ENCODE data around the gene ARHGEF10L.
A peak's percentile ranks its signal among the peaks of the same experiment; 100 is the strongest.

ARHGEF10L gene

GRCh38 chr1:17725811-17726582 is 186.5 kb downstream of the ARHGEF10L start:
- POLR2A ChIA-PET (ENCODE audit: low non-redundant PET) = no interaction called here
- DNase-seq (ENCODE audit: low spot score) = no peak
- CTCF ChIA-PET = no interaction called here
- TF ChIP-seq CTCF (conservative IDR thresholded peaks at IDR 0.05; ENCODE audit: low read depth) = no peak
- no peak overlapping the region for H3K27ac ChIP-seq

- ChIA-PET CTCF (no interaction called here), POLR2A (ENCODE audit: low non-redundant PET) (no interaction called here)
- no peak overlapping the region for H3K27ac ChIP-seq
- DNase-seq (ENCODE audit: low spot score) = no peak
- TF ChIP-seq CTCF (conservative IDR thresholded peaks at IDR 0.05; ENCODE audit: low read depth) = no peak
Measured at GRCh38 chr1:17728123-17728712, 188.7 kb downstream of the ARHGEF10L start.

- no peak for TF ChIP-seq CTCF (conservative IDR thresholded peaks at IDR 0.05; ENCODE audit: low read depth)
- DNase-seq (ENCODE audit: low spot score) = no peak
- ChIA-PET CTCF (no interaction called here), POLR2A (ENCODE audit: low non-redundant PET) (no interaction called here)
- H3K27ac ChIP-seq = no peak overlapping the region
Measured at GRCh38 chr1:17729248-17729647, 189.8 kb downstream of the ARHGEF10L start.

- CTCF ChIA-PET = no interaction called here
- no peak for TF ChIP-seq CTCF (conservative IDR thresholded peaks at IDR 0.05; ENCODE audit: low read depth)
Measured at GRCh38 chr1:17729909-17730308, 190.4 kb downstream of the ARHGEF10L start.

GRCh38 chr1:17731460-17731859 is 192.0 kb downstream of the ARHGEF10L start:
- no peak for DNase-seq (ENCODE audit: low spot score)
- ChIA-PET CTCF (no interaction called here), POLR2A (ENCODE audit: low non-redundant PET) (no interaction called here)
- H3K27ac ChIP-seq = no peak overlapping the region
- TF ChIP-seq CTCF (conservative IDR thresholded peaks at IDR 0.05; ENCODE audit: low read depth) = no peak

More at GRCh38 chr1:17729909-17730308, 190.4 kb downstream of the ARHGEF10L start:
- H3K27ac ChIP-seq = no peak overlapping the region
- POLR2A ChIA-PET (ENCODE audit: low non-redundant PET) = no interaction called here
- DNase-seq (ENCODE audit: low spot score) = no peak

- CTCF ChIA-PET = no interaction called here
- no peak for TF ChIP-seq CTCF (conservative IDR thresholded peaks at IDR 0.05; ENCODE audit: low read depth)
- POLR2A ChIA-PET (ENCODE audit: low non-redundant PET) = no interaction called here
- DNase-seq (ENCODE audit: low spot score) = peak; percentile 41
- no peak overlapping the region for H3K27ac ChIP-seq
Measured at GRCh38 chr1:17732475-17732874, 193.0 kb downstream of the ARHGEF10L start.
